NCI-H1694 (cell line): ENCODE data around the gene FOXP4.
A peak's percentile ranks its signal among the peaks of the same experiment; 100 is the strongest.

Experiments used
- DNase-seq: peaks from one replicate; lab custom pipeline; 2025; lab: John Stamatoyannopoulos, UW

Gene FOXP4

DNA sequence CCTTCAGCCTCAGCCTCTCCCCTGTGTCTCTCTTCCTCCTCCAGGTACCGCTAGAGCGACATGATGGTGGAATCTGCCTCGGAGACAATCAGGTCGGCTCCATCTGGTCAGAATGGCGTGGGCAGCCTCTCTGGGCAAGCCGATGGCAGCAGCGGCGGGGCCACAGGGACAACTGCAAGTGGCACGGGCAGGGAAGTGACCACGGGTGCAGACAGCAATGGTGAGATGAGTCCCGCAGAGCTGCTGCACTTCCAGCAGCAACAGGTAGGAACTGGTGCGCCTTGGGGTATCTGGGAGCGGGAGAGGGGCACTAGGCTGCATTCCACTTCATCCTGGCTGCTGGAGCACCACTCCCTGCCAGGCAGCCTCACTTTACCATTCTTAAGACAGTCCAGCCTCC lies 19.5 kb downstream of the FOXP4 start:
- DNase-seq, result no peak

DNA sequence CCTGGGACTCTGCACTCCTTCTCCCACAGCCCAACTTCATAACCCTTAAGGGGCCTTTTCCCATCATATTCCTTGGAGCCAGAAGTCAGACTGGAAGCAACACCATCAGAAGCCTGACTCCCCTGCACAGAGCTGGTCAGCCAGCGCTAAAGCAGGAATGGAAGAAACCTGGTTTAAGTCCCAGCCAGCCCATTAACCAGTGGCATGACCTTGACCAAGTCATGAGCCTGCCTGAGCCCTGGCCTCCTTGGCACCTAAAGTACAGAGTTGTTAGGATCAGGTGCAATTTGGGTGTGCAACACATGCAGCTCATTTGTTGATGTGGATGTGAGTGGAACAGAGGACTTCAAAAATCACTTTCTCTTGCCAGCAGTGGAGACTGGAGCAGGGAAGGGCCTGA lies 20.8 kb downstream of the FOXP4 start:
- DNase-seq, result no peak

DNA sequence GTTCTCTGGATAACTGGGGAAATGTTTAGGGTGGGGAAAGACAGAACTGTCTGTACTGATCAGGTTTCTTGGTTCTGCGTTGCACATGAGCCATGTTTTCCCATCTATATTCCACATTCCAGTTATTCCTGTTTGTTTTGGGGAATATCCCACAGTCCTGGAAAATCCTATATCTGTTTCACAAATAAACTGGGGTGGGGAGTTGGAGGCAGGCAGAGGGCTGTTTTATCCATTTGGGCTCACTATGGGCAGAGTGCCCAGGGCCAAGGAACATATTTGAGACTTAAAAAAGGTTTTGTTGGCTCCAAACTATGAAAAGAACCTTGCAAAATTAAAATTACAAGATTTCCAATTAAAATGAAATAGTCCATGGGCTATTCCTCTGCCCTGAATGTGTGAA lies 21.5 kb downstream of the FOXP4 start:
- no peak for DNase-seq

DNA sequence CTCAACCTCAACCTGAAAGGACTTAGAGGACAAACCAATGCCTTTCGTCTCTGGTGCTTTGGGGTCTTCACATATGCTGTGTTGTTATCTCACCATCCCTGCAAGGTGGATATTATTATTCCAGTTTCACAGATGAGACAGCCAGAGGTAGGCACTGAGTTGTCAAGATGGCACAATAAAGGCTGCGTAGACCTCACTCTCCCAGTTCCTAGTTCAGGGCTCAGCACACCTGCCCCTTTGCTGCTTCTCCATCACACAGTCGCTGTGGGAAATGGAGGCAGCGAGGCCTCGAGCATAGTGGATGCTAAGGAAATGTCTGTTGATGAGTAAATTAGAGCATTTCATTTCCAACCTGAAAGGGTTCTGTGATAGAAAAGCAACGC lies 22.0 kb downstream of the FOXP4 start:
- DNase-seq, result no peak

- no peak for DNase-seq
These were observed 22.6 kb downstream of the FOXP4 start for GRCh38 chr6:41568585-41569384.

DNA sequence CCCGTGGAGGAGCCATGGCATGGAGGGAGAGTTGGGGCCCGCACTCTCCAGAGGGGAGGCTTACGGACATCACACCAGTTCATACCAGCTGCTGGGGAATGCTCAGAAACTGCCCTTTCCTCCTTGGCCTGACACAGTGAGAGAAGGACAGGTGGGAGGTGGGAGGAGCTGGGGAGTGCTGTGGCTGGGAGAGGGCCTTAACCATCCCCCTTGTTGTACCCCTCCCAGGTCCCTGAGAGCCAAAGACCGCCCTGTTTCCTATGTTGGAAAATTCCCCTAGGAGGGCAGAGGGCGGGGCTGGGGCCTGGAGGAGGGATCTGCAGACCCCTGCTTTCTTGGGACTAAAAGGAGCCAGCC lies 24.1 kb downstream of the FOXP4 start:
- DNase-seq, result no peak

- DNase-seq, result no peak
These were observed 25.0 kb downstream of the FOXP4 start for GRCh38 chr6:41571021-41571780.

DNA sequence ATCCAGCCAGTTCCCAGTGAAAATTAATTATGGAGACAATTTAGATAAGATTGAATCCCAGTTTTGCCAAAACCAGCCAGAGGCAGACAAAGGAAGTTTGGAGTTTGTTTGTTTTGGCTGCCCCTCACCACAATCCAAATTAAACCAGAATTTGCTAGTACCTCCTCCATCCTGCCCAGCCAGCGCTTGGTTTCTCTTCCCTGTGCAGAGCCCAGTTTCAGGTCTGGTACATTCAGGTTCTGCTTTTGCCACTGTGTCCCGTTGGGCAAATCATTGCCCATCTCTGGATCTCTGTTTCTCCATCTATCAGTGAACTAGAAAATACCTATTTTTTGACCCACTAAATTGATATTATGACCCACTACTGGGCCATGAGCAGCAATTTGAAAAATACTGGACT lies 26.4 kb downstream of the FOXP4 start:
- DNase-seq, result no peak

GRCh38 chr6:41573276-41573675 lies 27.1 kb downstream of the FOXP4 start:
- no peak for DNase-seq

- no peak for DNase-seq
These were observed 27.8 kb downstream of the FOXP4 start for GRCh38 chr6:41573985-41574384.

DNA sequence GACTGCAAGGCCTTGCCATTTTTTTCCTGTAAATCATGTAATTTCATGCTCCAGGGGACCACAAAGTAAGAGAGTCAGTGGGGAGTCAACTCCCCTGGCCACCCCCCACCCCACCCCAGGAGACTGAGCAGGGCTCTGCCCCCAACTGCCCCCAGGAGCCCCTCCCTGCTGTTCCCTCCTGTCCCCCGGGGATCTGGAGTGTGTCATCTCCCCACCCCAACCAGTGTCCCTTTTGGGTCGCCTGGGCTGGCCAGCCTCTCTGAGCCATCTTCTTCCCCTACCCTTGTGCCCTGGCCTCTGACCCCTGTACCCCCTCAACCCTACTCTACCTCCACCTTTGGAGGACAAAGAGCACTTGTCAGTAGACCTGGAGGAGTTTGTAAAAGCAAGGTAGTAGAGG lies 29.4 kb downstream of the FOXP4 start:
- DNase-seq, result no peak

DNA sequence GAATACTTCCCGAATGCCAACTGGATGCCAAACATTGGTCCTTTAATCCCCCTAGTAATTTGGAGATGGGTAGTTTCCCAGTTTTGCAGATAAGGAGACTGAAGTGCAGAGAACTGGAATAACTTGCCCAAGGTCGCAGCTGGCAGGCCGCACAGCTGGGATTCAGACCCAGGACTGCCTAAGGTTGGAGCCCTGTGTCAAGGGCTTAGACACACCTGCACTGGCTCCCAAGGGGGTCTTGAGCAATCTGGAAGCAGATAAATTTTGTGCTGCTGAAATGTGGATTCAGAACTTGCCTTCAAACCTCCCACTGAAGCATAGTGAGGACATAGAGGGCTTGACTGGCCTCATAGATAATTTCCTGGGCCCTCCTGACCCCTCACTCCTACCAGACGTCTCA lies 30.5 kb downstream of the FOXP4 start:
- DNase-seq, result no peak

GRCh38 chr6:41577356-41578216 lies 31.4 kb downstream of the FOXP4 start:
- DNase-seq, result no peak

GRCh38 chr6:41578217-41579087 lies 32.3 kb downstream of the FOXP4 start:
- DNase-seq, result peak; percentile 59

- no peak for DNase-seq
These were observed 33.0 kb downstream of the FOXP4 start for GRCh38 chr6:41579088-41579610.

DNA sequence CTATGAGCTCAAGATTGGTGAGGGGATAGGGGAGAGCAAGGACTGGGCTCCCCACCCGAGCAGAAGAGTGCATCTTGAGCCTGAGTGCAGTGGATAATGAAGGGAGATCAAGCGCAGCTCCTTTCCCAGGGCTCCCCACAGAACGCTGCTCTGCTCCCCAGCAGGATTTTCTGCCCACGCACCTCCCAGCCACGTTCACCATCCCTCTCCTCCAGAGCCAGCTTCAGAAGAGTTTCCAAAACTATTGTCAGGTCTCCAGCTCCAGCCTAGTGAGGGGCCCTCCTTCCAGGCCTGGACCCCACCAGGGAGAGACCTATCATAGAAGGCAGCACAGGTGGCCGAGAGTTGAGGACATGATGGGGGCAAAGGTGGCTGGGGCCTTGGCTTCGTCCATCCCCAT lies 34.5 kb downstream of the FOXP4 start:
- no peak for DNase-seq

DNA sequence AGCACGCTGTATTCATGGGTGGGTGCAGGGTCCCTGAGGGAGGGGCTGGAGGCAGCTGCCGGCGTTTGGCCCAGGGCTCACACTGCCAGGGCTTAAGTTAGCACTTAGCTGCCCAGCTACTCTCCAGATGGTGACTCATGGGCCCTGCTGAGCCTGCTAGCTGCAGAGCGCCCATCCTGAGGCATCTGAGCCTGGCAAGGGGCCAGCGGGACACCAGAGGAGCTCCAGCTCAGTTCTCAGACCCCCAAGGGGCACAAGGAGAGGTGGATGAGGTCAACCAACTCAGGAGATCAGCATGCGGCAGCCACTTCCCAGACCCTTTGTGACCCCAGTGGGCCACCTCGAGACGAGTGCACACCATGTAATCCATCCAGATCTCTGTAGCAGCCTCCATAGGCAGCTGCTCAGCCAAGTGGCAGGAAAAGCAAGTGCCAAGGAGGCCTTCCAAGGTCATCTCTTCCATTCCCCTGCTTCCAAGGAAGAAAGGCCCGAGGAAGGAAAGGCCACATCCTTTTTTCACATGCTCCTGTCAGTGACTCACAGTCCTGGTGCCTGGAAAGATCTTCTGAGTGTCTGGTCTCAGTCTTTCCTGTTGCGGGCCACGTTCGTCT lies 35.3 kb downstream of the FOXP4 start:
- no peak for DNase-seq

DNA sequence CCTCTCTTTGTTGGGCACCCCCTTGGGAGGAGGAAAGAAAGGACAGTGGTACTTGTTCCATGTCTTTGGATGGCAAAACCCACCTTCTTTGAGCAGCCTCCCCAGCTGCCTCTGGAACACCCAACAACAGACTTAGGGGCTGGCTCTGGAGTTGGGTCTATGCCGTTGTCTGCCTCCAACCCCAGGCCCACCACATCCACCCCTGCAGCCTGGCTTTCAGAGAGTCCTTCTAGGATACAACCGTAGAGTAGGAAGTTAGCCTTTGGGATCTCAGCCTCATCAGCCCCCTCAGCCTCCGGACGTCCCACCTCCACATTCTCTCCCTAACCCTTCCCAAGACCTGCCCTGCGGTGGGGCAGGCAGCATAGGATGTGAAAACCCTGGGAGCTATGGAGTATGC lies 36.4 kb downstream of the FOXP4 start:
- no peak for DNase-seq

- no peak for DNase-seq
These were observed 37.4 kb downstream of the FOXP4 start for GRCh38 chr6:41583565-41583964.

GRCh38 chr6:41584205-41584604 lies 38.0 kb downstream of the FOXP4 start:
- DNase-seq, result no peak

GRCh38 chr6:41584668-41585205 lies 38.6 kb downstream of the FOXP4 start:
- DNase-seq, result no peak
